Nephron (organoid): Measurements from ENCODE around the gene ALPL.
A peak's percentile ranks its signal among the peaks of the same experiment; 100 is the strongest.
"Not testable (repeated sequence)": the region's sequence is repeated elsewhere in the genome, so short reads cannot be mapped to it uniquely, and the experiment has no call there.

Experiments used
- H3K27ac Mint-ChIP-seq, 3 experiments: 2 replicates each; pipeline ENCODE4 v1.8.0; 2020; ENCODE audit warnings: mixed read lengths in 3 of 3, mild to moderate bottlenecking in 2 of 3, moderate library complexity in 1 of 3
- H3K27me3 Mint-ChIP-seq: 2 replicates; pipeline ENCODE4 v1.8.0; 2021; ENCODE audit warnings: low read depth, mild to moderate bottlenecking, moderate library complexity, mixed read lengths
- H3K36me3 Mint-ChIP-seq: 2 replicates; pipeline ENCODE4 v1.8.0; 2020; ENCODE audit warnings: low read depth, mixed read lengths
- H3K4me1 Mint-ChIP-seq: 2 replicates; pipeline ENCODE4 v1.8.0; 2020; ENCODE audit warnings: mixed read lengths
- H3K4me3 Mint-ChIP-seq, 3 experiments: 2 replicates each; pipeline ENCODE4 v1.8.0; 2020; ENCODE audit warnings: mild to moderate bottlenecking in 3 of 3, mixed read lengths in 3 of 3, moderate library complexity in 2 of 3
- H3K9me3 Mint-ChIP-seq: 2 replicates; pipeline ENCODE4 v1.8.0; 2020; ENCODE audit warnings: mixed read lengths
- CTCF ChIP-seq, 3 experiments: fragments of 200-600 bp; sonication (generic); IDR thresholded peaks; one replicate each; pipeline ENCODE4 v1.5.0; 2021; ENCODE audit warnings: antibody characterized with exemption in 3 of 3; ENCODE audit not compliant: unreplicated experiment in 3 of 3

ALPL gene

DNA sequence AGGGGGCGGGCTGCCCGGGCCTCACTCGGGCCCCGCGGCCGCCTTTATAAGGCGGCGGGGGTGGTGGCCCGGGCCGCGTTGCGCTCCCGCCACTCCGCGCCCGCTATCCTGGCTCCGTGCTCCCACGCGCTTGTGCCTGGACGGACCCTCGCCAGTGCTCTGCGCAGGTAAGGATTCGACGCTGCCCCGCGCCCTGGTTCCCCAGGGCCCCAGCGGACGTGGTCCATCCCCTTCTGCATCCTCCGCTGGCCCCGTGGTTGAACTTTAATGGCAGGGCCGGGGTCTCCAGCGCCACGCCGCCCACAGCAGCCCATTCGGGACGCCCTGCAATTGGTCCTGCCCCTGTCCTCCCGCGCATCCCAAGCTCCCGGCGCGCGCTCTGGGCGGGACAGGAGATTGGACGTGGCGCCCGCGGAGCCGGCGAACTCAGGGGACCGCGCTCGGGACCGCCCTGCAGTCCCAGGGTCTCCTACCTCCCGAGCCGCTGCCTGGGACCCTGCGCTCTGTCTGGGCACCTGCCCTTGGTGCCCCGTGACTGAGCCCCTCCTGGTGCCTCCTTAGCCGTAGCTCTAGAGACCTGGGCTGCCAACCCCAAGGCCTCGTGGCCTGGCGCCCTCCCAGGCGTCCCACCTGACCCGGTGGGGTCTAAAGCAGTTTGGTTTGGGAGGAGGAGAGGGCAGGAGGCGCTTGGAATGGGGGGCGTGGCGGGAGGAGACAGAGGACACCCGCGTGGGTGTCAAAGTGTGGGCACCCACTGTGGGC lies at the start of gene ALPL:
ALPL (plus strand) TSS at position 73 of the 762 bp plus-strand sequence. CDS start 44,659 bp downstream, outside the sequence.
- Mint-ChIP-seq H3K4me1 (peaks cover 13% of the 10 kb centered on the region), H3K27me3 (peaks cover 60% of the 10 kb centered on the region), H3K36me3 (no peaks in the 10 kb centered on the region), H3K9me3 (no peaks in the 10 kb centered on the region), H3K27ac (peak within 1 kb of the TSS in 2 of 3 experiments; percentile 23 to 37), H3K4me3 (peak within 1 kb of the TSS; percentile 82 to 85 (median 82))
- TF ChIP-seq CTCF (IDR thresholded peaks at IDR 0.05; ENCODE audit: unreplicated experiment in 3 of 3) = no peak

GRCh38 chr1:21465127-21465526 lies 44.1 kb upstream of the ALPL start:
- peaks cover 17% of the 10 kb centered on the region for H3K36me3 Mint-ChIP-seq
- H3K4me3 Mint-ChIP-seq, H3K4me1 Mint-ChIP-seq, H3K9me3 Mint-ChIP-seq, H3K27me3 Mint-ChIP-seq, H3K27ac Mint-ChIP-seq: not testable (repeated sequence)

- not testable (repeated sequence) for H3K4me1 Mint-ChIP-seq, H3K27me3 Mint-ChIP-seq, H3K4me3 Mint-ChIP-seq, H3K9me3 Mint-ChIP-seq, H3K27ac Mint-ChIP-seq
- peaks cover 36% of the 10 kb centered on the region for H3K36me3 Mint-ChIP-seq
Measured at GRCh38 chr1:21467946-21468345, 41.3 kb upstream of the ALPL start.

DNA sequence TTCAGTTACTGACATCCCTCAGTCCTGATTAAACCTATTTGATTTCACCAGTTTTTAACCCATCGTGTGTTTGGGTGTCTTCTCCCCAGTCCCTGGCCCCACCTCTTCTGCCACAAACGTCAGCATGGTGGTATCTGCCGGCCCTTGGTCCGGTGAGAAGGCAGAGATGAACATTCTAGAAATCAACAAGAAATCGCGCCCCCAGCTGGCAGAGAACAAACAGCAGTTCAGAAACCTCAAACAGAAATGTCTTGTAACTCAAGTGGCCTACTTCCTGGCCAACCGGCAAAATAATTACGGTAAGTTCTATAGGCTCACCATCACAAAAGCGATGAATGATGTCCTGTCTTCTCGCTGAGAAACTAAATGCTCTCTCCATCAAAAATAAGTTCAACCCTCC lies 40.6 kb upstream of the ALPL start:
- TF ChIP-seq CTCF (IDR thresholded peaks at IDR 0.05; ENCODE audit: unreplicated experiment in 3 of 3) = peak; percentile 16 to 27 (median 25)
- no peaks in the 10 kb centered on the region for H3K27me3 Mint-ChIP-seq
- no peak overlapping the region for H3K27ac Mint-ChIP-seq
- no peak overlapping the region for H3K4me3 Mint-ChIP-seq
- peaks cover 41% of the 10 kb centered on the region for H3K36me3 Mint-ChIP-seq
- no peaks in the 10 kb centered on the region for H3K9me3 Mint-ChIP-seq
- no peaks in the 10 kb centered on the region for H3K4me1 Mint-ChIP-seq

DNA sequence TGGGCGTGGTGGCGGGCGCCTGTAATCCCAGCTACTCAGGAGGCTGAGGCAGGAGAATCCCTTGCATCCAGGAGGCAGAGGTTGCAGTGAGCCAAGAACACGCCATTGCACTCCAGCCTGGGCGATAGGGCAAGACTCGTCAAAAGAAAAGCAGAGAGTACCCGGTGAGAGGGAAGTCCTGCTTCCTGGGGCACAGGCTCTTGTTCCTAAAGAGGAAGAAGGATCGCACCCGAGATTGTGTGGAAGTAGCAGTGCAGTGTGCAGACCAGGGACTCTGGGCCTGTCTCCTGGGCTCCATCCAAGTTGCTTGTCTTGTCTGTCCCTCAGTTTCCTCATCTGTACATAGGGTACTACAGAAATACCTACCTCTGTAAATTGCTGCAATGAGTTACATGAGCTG lies 39.6 kb upstream of the ALPL start:
- no peaks in the 10 kb centered on the region for H3K27me3 Mint-ChIP-seq
- no peaks in the 10 kb centered on the region for H3K4me1 Mint-ChIP-seq

DNA sequence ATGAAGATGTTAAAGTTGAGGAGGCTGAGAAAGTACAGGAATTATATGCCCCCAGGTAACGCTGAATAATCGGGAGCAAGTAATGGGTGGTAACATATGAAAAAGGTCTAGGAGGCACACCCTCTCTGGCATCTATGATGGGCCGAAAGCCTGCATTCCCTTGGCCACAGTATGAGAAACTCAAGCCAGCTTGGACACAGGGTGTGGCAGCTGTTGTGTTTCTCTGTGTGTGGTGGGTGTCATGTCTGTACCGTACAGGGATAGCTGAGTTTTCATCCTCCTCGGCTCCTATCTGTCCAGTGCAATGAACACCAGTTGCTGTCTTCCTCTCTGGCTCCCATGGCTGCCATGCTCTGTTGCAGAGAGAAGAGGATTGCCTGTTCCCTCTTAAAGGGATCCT lies 36.4 kb upstream of the ALPL start:
- no peaks in the 10 kb centered on the region for H3K27me3 Mint-ChIP-seq
- peaks cover 69% of the 10 kb centered on the region for H3K36me3 Mint-ChIP-seq
- H3K27ac Mint-ChIP-seq = no peak overlapping the region
- H3K4me3 Mint-ChIP-seq = no peak overlapping the region
- no peaks in the 10 kb centered on the region for H3K4me1 Mint-ChIP-seq
- H3K9me3 Mint-ChIP-seq = no peaks in the 10 kb centered on the region
- no peak for TF ChIP-seq CTCF (IDR thresholded peaks at IDR 0.05; ENCODE audit: unreplicated experiment in 3 of 3)

More for the DNA sequence above, 39.6 kb upstream of the ALPL start:
- H3K27ac Mint-ChIP-seq = no peak overlapping the region
- H3K4me3 Mint-ChIP-seq = no peak overlapping the region
- H3K9me3 Mint-ChIP-seq = no peaks in the 10 kb centered on the region
- no peak for TF ChIP-seq CTCF (IDR thresholded peaks at IDR 0.05; ENCODE audit: unreplicated experiment in 3 of 3)
- peaks cover 50% of the 10 kb centered on the region for H3K36me3 Mint-ChIP-seq

DNA sequence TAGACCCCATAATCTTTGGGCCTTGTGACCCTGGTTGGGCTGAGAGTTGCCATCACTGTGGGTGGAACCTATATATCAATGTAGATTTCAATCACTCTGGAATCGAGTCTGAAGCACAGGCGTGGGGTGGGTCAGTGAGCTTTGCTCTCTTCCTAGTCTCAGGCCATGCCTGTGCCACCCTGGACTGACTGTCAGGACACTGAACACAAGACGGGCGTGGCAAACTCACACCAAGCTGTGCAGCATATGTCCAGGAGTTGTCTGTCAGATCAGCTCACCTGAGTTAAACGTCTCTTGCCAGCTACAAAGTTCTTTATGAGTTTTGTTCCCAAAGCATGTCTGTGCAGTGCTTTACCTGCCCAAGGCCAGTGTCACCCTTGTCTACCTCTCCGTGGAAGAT lies 30.9 kb upstream of the ALPL start:
- no peak for TF ChIP-seq CTCF (IDR thresholded peaks at IDR 0.05; ENCODE audit: unreplicated experiment in 3 of 3)
- H3K9me3 Mint-ChIP-seq = no peaks in the 10 kb centered on the region
- no peaks in the 10 kb centered on the region for H3K4me1 Mint-ChIP-seq
- H3K27ac Mint-ChIP-seq = no peak overlapping the region
- peaks cover 61% of the 10 kb centered on the region for H3K36me3 Mint-ChIP-seq
- H3K4me3 Mint-ChIP-seq = no peak overlapping the region
- H3K27me3 Mint-ChIP-seq = peaks cover 6% of the 10 kb centered on the region

GRCh38 chr1:21483881-21484280 lies 25.3 kb upstream of the ALPL start:
- H3K36me3 Mint-ChIP-seq = peaks cover 17% of the 10 kb centered on the region
- H3K27me3 Mint-ChIP-seq, H3K4me1 Mint-ChIP-seq, H3K4me3 Mint-ChIP-seq, H3K27ac Mint-ChIP-seq, H3K9me3 Mint-ChIP-seq: not testable (repeated sequence)
